K562 (cell line): ENCODE measurements around the gene RNASEH2A. TPM values are rescaled to one million over a fixed set of nuclear protein-coding genes. Genes with fewer than 3 reads are reported as not detected.
A peak's percentile ranks its signal among the peaks of the same experiment; 100 is the strongest.

Experiments
- ATF1 ChIP-seq, 2 experiments: fragments of 450-650 bp in 1 of 2; IDR thresholded peaks; 2 replicates each; pipeline ENCODE4 v1.6.1; 2016; ENCODE audit warnings: missing compliant biosample characterization in 1 of 2, missing genetic modification characterization in 1 of 2
- EGR1 ChIP-seq: fragments of 450-650 bp; conservative IDR thresholded peaks from 2 replicates; pipeline ENCODE4 v1.6.1; 2017; ENCODE audit warnings: mild to moderate bottlenecking
- MYBL2 ChIP-seq, 2 experiments: fragments of 450-650 bp in 1 of 2; sonication (generic) in 1 of 2; formaldehyde crosslinking in 1 of 2; IDR thresholded peaks; 2 replicates each; pipeline versions ENCODE4 v1.6.1 to v1.8.1; 2017 to 2022; ENCODE audit warnings: borderline replicate concordance in 1 of 2, inconsistent platforms in 1 of 2, low read depth in 1 of 2, mild to moderate bottlenecking in 1 of 2, missing genetic modification reagents in 1 of 2, moderate library complexity in 1 of 2
- NFATC3 ChIP-seq: fragments of 450-650 bp; IDR thresholded peaks from 2 replicates; pipeline ENCODE4 v1.6.1; 2017; ENCODE audit warnings: mild to moderate bottlenecking
- PTBP1 ChIP-seq: fragments of 200-400 bp; formaldehyde crosslinking; IDR thresholded peaks from 2 replicates; pipeline ENCODE4 v1.6.1; 2017; ENCODE audit warnings: low read depth, low read length
- STAT5B ChIP-seq: fragments of 250-450 bp; sonication (Bioruptor Pico); IDR thresholded peaks from 2 replicates; pipeline ENCODE4 v1.8.0; 2021; ENCODE audit warnings: mild to moderate bottlenecking, inconsistent platforms
- TAL1 ChIP-seq: fragments of 450-650 bp; IDR thresholded peaks from 2 replicates; pipeline ENCODE4 v1.6.1; 2016; ENCODE audit warnings: mild to moderate bottlenecking
- USF1 ChIP-seq: sonication (generic); formaldehyde crosslinking; IDR thresholded peaks from 2 replicates; pipeline ENCODE4 v1.9.0; 2022; ENCODE audit warnings: mild to moderate bottlenecking, missing genetic modification reagents
- ZBTB40 ChIP-seq, 2 experiments: fragments of 450-650 bp in 1 of 2; sonication (generic) in 1 of 2; formaldehyde crosslinking in 1 of 2; IDR thresholded peaks; 2 replicates each; pipeline versions ENCODE4 v1.7.1 to v1.9.0; 2016 to 2022; ENCODE audit warnings: inconsistent platforms in 1 of 2, mild to moderate bottlenecking in 1 of 2, missing genetic modification reagents in 1 of 2
- ZC3H11A ChIP-seq: IDR thresholded peaks from 2 replicates; pipeline ENCODE4 v1.6.1; 2012; ENCODE audit warnings: low read depth, low read length, improper control_type of control experiment
- ZNF507 ChIP-seq: conservative IDR thresholded peaks from 2 replicates; pipeline ENCODE4 v1.6.1; 2017; ENCODE audit warnings: missing genetic modification characterization, missing compliant biosample characterization
- ZNF696 ChIP-seq: fragments of 250-450 bp; sonication (Bioruptor Pico); conservative IDR thresholded peaks from 2 replicates; pipeline ENCODE4 v1.4.0; 2020; ENCODE audit warnings: mild to moderate bottlenecking, moderate library complexity
- ZNF717 ChIP-seq: fragments of 250-450 bp; sonication (Bioruptor Pico); IDR thresholded peaks from 2 replicates; pipeline ENCODE4 v1.5.0; 2021
- ZSCAN29 ChIP-seq: fragments of 450-650 bp; IDR thresholded peaks from 2 replicates; pipeline ENCODE4 v1.6.1; 2017
- polyA plus RNA-seq, 8 experiments: library from polyadenylated mRNA; depleted of rRNA in 4 of 8; stranded (reverse) in 5 of 8; unstranded in 3 of 8; fragments of >200 nt; fragmentation: Nextera tagmentation in 2 of 8; fragmentation: Illumina TruSeq in 1 of 8; extraction: Ambion mirVana in 2 of 8; extraction: Trizol in 1 of 8; gene quantifications; 2 replicates each; pipeline versions ENCODE4 v1.2.1 to v1.2.3, GENCODE V29; 2011 to 2014; ENCODE audit warnings: inconsistent platforms in 1 of 8, missing spikeins in 1 of 8
- total RNA-seq, 7 experiments: library from RNA; depleted of rRNA in 6 of 7; stranded (reverse); fragments of >200 nt in 6 of 7; fragmentation: Illumina TruSeq in 2 of 7; extraction: Trizol in 2 of 7; gene quantifications; 2 replicates each; pipeline versions ENCODE4 v1.2.1 to v1.2.3, GENCODE V29; 2011 to 2021; ENCODE audit warnings: low replicate concordance in 1 of 7
- TF ChIP-seq, protein P1 (sequence below): fragments of 250-450 bp; sonication (Bioruptor Pico); IDR thresholded peaks from 2 replicates; pipeline ENCODE4 v1.4.0; 2020; ENCODE audit warnings: mild to moderate bottlenecking, moderate library complexity

RNASEH2A gene
- total and polyA plus RNA-seq, 9 of the 15 experiments (the other 6 are each of a cell fraction or from before 2014, with no cell fraction given), result 22.3 to 78.0 (median 61.7) TPM

- TF ChIP-seq TAL1, result no peak
- no peak for TF ChIP-seq ZNF696 (CRISPR knock-in tag)
- no peak for TF ChIP-seq ZNF507 (tag)
- TF ChIP-seq USF1 (CRISPR knock-in tag), result no peak
- TF ChIP-seq NFATC3, result no peak
- TF ChIP-seq MYBL2 (IDR thresholded peaks at IDR 0.05; ENCODE audit: low read depth), result no peak
- no peak for TF ChIP-seq MYBL2 (CRISPR knock-in tag; IDR thresholded peaks at IDR 0.05; ENCODE audit: borderline replicate concordance)
- TF ChIP-seq STAT5B, result no peak
- TF ChIP-seq ZC3H11A, result no peak
- TF ChIP-seq ZBTB40 (IDR thresholded peaks at IDR 0.05), result no peak
- TF ChIP-seq ZBTB40 (CRISPR knock-in tag; IDR thresholded peaks at IDR 0.05), result no peak
- no peak for TF ChIP-seq EGR1
- TF ChIP-seq ZSCAN29, result no peak
- TF ChIP-seq ATF1 (CRISPR knock-in tag; IDR thresholded peaks at IDR 0.05), result peak; percentile 46
- TF ChIP-seq ATF1 (tag; IDR thresholded peaks at IDR 0.05), result peak; percentile 60
- TF ChIP-seq ZNF717 (CRISPR knock-in tag), result no peak
- TF ChIP-seq, protein P1, sequence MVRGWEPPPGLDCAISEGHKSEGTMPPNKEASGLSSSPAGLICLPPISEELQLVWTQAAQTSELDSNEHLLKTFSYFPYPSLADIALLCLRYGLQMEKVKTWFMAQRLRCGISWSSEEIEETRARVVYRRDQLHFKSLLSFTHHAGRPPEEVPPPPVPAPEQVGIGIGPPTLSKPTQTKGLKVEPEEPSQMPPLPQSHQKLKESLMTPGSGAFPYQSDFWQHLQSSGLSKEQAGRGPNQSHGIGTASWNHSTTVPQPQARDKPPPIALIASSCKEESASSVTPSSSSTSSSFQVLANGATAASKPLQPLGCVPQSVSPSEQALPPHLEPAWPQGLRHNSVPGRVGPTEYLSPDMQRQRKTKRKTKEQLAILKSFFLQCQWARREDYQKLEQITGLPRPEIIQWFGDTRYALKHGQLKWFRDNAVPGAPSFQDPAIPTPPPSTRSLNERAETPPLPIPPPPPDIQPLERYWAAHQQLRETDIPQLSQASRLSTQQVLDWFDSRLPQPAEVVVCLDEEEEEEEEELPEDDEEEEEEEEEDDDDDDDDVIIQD, result no peak
- TF ChIP-seq PTBP1, result no peak
These were observed 29.0 kb upstream of the RNASEH2A start (continued) for GRCh38 chr19:12777217-12778016.
